Effector CD8-positive, alpha-beta T cell (primary cell): ENCODE data around the gene PSMD3.

Experiments
- DNase-seq: peaks from one replicate; lab custom pipeline; 2025; lab: John Stamatoyannopoulos, UW

Gene PSMD3

GRCh38 chr17:39960524-39961041, 20.0 kb upstream of the PSMD3 start:
- no peak for DNase-seq

- DNase-seq: no peak
Measured at GRCh38 chr17:39962642-39963220, 17.9 kb upstream of the PSMD3 start, which contains the start of gene GSDMA. GSDMA (plus strand) TSS chr17:39963004; CDS start chr17:39965688, 2,684 bp downstream.

GRCh38 chr17:39963829-39964228, 16.8 kb upstream of the PSMD3 start:
- DNase-seq: no peak

- DNase-seq: no peak
Measured at GRCh38 chr17:39965017-39965699, 15.4 kb upstream of the PSMD3 start.

DNA sequence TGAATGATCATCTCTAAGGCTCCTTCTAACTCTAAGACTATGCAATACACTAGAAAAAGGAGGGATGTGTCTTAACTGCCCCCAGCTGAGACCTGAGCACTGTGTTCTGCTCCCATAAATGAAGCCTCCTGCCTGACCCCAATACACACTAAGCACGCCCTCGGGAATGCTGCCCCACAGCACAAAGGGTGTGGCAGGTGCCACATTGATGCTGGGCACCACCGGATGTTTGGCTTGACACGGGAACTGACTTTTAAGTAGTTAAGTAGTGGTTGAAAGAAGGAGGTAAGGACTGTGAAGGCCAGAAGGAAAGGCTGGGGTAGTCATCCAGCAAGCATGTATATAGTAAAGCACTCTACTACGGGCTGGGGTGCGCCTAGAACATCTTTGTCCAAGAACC, 13.8 kb upstream of the PSMD3 start:
- no peak for DNase-seq

GRCh38 chr17:39968761-39969160, 11.8 kb upstream of the PSMD3 start:
- DNase-seq: no peak

- no peak for DNase-seq
Measured at GRCh38 chr17:39969375-39969774, 11.2 kb upstream of the PSMD3 start.

- DNase-seq: no peak
Measured at GRCh38 chr17:39970157-39970692, 10.4 kb upstream of the PSMD3 start.

- no peak for DNase-seq
Measured at GRCh38 chr17:39971076-39971603, 9.5 kb upstream of the PSMD3 start.

- no peak for DNase-seq
Measured at GRCh38 chr17:39972271-39972670, 8.3 kb upstream of the PSMD3 start.

- DNase-seq: no peak
Measured at GRCh38 chr17:39973496-39973895, 7.1 kb upstream of the PSMD3 start.

GRCh38 chr17:39974433-39974832, 6.2 kb upstream of the PSMD3 start:
- DNase-seq: no peak

DNA sequence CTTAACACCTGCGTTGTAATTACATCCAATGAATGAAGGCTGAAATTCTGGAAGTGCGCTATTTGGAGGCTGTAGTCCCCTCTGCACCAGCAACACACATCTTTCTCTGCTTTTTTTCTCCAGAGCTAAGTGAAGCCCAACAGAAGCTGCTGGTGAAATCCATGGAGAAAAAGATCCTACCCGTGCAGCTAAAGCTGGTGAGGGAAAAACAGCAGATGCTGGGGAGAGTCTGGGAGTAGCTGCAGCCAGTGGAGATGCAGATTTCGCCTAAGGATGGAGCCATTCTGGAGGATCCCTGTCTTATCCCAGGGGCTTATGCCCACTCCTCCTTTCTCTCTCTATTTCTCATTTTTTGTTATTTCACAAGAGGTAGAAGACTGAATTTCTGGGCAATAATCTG, 4.8 kb upstream of the PSMD3 start:
- no peak for DNase-seq

DNA sequence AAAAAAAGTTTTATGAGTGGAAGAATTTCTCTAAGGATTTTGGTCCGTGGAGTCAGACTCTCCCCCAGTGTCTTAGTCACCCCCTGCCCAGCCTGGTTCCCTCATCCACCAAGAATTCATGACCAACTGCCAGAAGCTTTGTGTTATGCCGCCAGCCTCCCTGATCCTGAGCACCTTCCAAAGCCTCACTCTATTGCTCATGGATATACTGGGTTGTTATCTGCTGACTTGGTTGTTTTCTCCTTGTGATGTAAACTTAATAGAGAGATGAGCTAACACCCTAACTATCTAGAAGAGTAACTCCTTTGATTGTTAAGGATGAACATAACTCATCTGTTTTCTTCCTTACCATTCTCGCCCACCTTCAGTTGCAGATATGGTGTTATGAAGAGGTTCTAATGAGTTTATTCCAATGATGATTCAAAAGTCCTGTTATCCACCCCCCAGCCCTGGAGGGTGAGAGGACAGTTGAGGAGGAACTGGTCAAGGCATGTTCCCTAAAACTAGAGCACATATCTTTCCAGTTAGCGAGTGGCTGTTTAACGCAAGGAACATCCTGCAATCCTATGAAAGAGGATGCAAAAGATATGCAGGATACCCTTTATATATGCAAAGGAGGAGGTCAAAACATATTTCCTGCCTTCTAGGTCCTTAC, 1.5 kb upstream of the PSMD3 start:
- no peak for DNase-seq

- DNase-seq: peak; percentile 16
Measured at GRCh38 chr17:39979893-39980350, 685 bp upstream of the PSMD3 start.

GRCh38 chr17:39981207-39981741, 667 bp downstream of the PSMD3 start:
- no peak for DNase-seq

- DNase-seq: no peak
Measured at GRCh38 chr17:39981766-39982375, 1.3 kb downstream of the PSMD3 start.

GRCh38 chr17:39988206-39988810, 7.7 kb downstream of the PSMD3 start:
- no peak for DNase-seq

GRCh38 chr17:39994448-39994847, 13.8 kb downstream of the PSMD3 start:
- DNase-seq: no peak

DNA sequence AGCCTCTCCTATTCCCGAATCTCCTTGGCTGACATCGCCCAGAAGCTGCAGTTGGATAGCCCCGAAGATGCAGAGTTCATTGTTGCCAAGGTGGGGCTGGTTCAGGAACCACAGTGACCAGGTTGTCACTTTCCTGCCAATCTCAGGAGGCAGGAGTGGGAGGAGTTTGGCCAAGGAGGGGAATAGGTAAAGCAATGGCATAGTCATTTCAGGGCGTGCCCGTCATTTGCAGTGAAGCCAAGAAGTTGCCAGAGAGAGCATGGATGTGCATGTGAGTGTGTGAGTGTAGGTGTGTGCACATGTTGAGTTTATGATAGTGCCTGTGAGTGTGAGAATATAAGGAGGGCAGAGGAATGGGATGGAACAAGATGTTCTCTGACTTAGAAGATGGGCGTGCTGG, 14.8 kb downstream of the PSMD3 start:
- no peak for DNase-seq

DNA sequence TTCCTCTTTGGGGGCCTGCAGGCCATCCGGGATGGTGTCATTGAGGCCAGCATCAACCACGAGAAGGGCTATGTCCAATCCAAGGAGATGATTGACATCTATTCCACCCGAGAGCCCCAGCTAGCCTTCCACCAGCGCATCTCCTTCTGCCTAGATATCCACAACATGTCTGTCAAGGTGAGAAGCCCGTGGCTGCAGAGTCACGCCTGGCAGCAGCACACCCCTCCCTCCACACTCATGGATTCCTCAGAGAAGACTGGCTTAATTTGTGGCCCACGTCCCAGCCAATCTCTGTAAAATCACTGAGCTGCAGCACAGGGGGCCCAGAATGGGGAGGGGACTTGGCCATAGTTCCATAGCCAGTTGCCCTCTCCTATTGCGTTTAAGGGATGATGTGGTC, 15.6 kb downstream of the PSMD3 start:
- no peak for DNase-seq
